Endometrium (tissue), 2 donors: ENCODE measurements around the gene MXD3.
"Not testable (repeated sequence)": the region's sequence is repeated elsewhere in the genome, so short reads cannot be mapped to it uniquely, and the experiment has no call there.

ENCODE experiments used
- FAIRE-seq: peaks from 2 replicates; lab custom pipeline; 2012; peaks lifted over from hg19 to GRCh38; lab: Jason Lieb, UNC
- donor health status: control.
- donor health status: control.

The MXD3 gene

GRCh38 chr5:177343000-177343399, 31.3 kb upstream of the MXD3 start:
- not testable (repeated sequence) for FAIRE-seq

- FAIRE-seq, result no peak
Observed at GRCh38 chr5:177339107-177339638, 27.5 kb upstream of the MXD3 start.

GRCh38 chr5:177338251-177339106, 26.8 kb upstream of the MXD3 start:
- no peak for FAIRE-seq

- no peak for FAIRE-seq
Observed at GRCh38 chr5:177336603-177337494, 25.2 kb upstream of the MXD3 start.

- FAIRE-seq, result no peak
Observed at GRCh38 chr5:177336112-177336511, 24.4 kb upstream of the MXD3 start.

- no peak for FAIRE-seq
Observed at GRCh38 chr5:177335701-177336065, 24.0 kb upstream of the MXD3 start.

GRCh38 chr5:177334781-177335700, 23.3 kb upstream of the MXD3 start:
- FAIRE-seq, result no peak

- FAIRE-seq, result no peak
Observed at GRCh38 chr5:177334155-177334551, 22.5 kb upstream of the MXD3 start.

- FAIRE-seq, result no peak
Observed at GRCh38 chr5:177333420-177334154, 21.9 kb upstream of the MXD3 start.

GRCh38 chr5:177332896-177333260, 21.2 kb upstream of the MXD3 start:
- no peak for FAIRE-seq

GRCh38 chr5:177332031-177332895, 20.6 kb upstream of the MXD3 start:
- no peak for FAIRE-seq

GRCh38 chr5:177330991-177331842, 19.5 kb upstream of the MXD3 start:
- no peak for FAIRE-seq

- no peak for FAIRE-seq
Observed at GRCh38 chr5:177329883-177330282, 18.2 kb upstream of the MXD3 start.

GRCh38 chr5:177328545-177329231, 17.0 kb upstream of the MXD3 start:
- no peak for FAIRE-seq

- no peak for FAIRE-seq
Observed at GRCh38 chr5:177327539-177328522, 16.1 kb upstream of the MXD3 start.

- FAIRE-seq, result no peak
Observed at GRCh38 chr5:177325868-177326381, 14.2 kb upstream of the MXD3 start.

GRCh38 chr5:177320879-177321278, 9.2 kb upstream of the MXD3 start:
- no peak for FAIRE-seq
